ENCODE measurements around the gene DENR. TPM values are rescaled to one million over a fixed set of nuclear protein-coding genes. Genes with fewer than 3 reads are reported as not detected.

DENR gene
- total and polyA plus RNA-seq, 9 donors = 13.0 to 35.5 (median 27.7) TPM

DNA sequence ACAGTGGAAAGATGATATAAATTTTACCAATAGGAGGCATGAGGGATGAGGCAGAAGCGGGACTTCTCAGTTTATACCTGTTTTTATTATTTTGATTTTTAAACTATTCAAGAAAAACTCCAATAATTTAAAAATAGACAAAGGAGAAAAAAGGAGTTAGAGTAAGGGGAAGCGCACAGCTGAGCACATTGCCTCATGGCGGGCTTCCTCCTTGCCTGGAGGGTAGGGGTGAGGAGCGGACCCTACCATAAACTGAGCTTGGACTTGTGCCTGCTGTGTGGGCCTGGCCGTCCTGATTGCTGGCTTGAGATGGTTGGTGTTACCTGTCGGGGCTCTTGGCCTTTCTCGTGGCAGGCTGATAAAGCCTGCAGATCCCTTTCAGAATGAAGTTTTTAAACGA, 67.5 kb downstream of the DENR start:
- Histone ChIP-seq H3K36me3 (no peaks in the 10 kb centered on the region), H3K9me3 (no peaks in the 10 kb centered on the region), H3K4me1 (ENCODE audit: insufficient read depth) (no peaks in the 10 kb centered on the region), H3K27me3 (no peaks in the 10 kb centered on the region), H3K4me3 (no peak overlapping the region), H3K27ac (no peak overlapping the region)
- TF ChIP-seq EP300 (IDR thresholded peaks at IDR 0.05) (no peak), CTCF (IDR thresholded peaks at IDR 0.05) (no peak), POLR2A (IDR thresholded peaks at IDR 0.05) (no peak)
- intact Hi-C loops (cut with DNase I) = no loop called here
- DNase-seq = no peak
- 76 to 82% (median 80%) methylated on average over 8 of the region's 8 CpGs for WGBS, 3 donors

Small RNA genes within 50 kb of the gene (small RNA-seq; reads per million reads assigned to genes)
- not detected for gene AC026333.2
- not detected for gene RF00019

Other genes with a start within 250 kb of the DENR start
- 10 to 100 TPM; 54.1 to 74.6 (median 62.7) TPM for gene RSRC2, start 225.9 kb upstream of the DENR start, total RNA-seq
- gene RSRC2, start 225.9 kb upstream of the DENR start, polyA plus RNA-seq = 10 to 100 TPM; 62.0 to 90.7 TPM
- gene KNTC1, start 225.6 kb upstream of the DENR start, total RNA-seq = 10 to 100 TPM in 4 of 7 donors, 1 to 10 TPM in 3; 6.8 to 15.9 (median 11.3) TPM
- gene KNTC1, start 225.6 kb upstream of the DENR start, polyA plus RNA-seq = 1 to 10 TPM; 4.7 to 7.2 TPM
- under 1 TPM in 2 of 7 donors, not detected in 5; 0.12 to 0.28 TPM for gene HCAR2, start 49.5 kb upstream of the DENR start, total RNA-seq
- gene HCAR2, start 49.5 kb upstream of the DENR start, polyA plus RNA-seq = under 1 TPM; 0.04 to 0.25 TPM
- under 1 TPM in 2 of 7 donors, not detected in 5; 0.10 to 0.30 TPM for gene HCAR3, start 36.0 kb upstream of the DENR start, total RNA-seq
- gene HCAR3, start 36.0 kb upstream of the DENR start, polyA plus RNA-seq = under 1 TPM; 0.05 to 0.23 TPM
- 1 to 10 TPM in 1 of 7 donors, under 1 TPM in 5, not detected in 1; 0.10 to 2.6 (median 0.53) TPM for gene HCAR1, start 22.0 kb upstream of the DENR start, total RNA-seq
- 1 to 10 TPM in 1 of 2 donors, under 1 TPM in 1; 0.21 to 1.1 TPM for gene HCAR1, start 22.0 kb upstream of the DENR start, polyA plus RNA-seq
- under 1 TPM; 0.11 to 0.51 (median 0.30) TPM for gene CCDC62, start 21.7 kb downstream of the DENR start, total RNA-seq
- gene CCDC62, start 21.7 kb downstream of the DENR start, polyA plus RNA-seq = under 1 TPM; 0.07 to 0.15 TPM
- 10 to 100 TPM in 5 of 7 donors, 1 to 10 TPM in 2; 9.0 to 20.2 (median 10.4) TPM for gene HIP1R, start 82.6 kb downstream of the DENR start, total RNA-seq
- 10 to 100 TPM in 1 of 2 donors, 1 to 10 TPM in 1; 1.4 to 11.5 TPM for gene HIP1R, start 82.6 kb downstream of the DENR start, polyA plus RNA-seq
- gene VPS37B, start 143.3 kb downstream of the DENR start, total RNA-seq = 10 to 100 TPM; 11.1 to 44.3 (median 13.2) TPM
- gene VPS37B, start 143.3 kb downstream of the DENR start, polyA plus RNA-seq = 10 to 100 TPM in 1 of 2 donors, 1 to 10 TPM in 1; 9.5 to 12.1 TPM
- gene ABCB9, start 213.6 kb downstream of the DENR start, total RNA-seq = 10 to 100 TPM in 2 of 7 donors, 1 to 10 TPM in 5; 4.1 to 14.3 (median 6.9) TPM
- 1 to 10 TPM; 1.7 to 3.4 TPM for gene ABCB9, start 213.6 kb downstream of the DENR start, polyA plus RNA-seq
- 10 to 100 TPM; 10.6 to 17.6 (median 16.8) TPM for gene OGFOD2, start 222.4 kb downstream of the DENR start, total RNA-seq
- gene OGFOD2, start 222.4 kb downstream of the DENR start, polyA plus RNA-seq = 10 to 100 TPM in 1 of 2 donors, 1 to 10 TPM in 1; 1.4 to 17.1 TPM
- gene ARL6IP4, start 227.9 kb downstream of the DENR start, total RNA-seq = 100 to 1,000 TPM; 158 to 216 (median 192) TPM
- 100 to 1,000 TPM in 1 of 2 donors, 10 to 100 TPM in 1; 65.4 to 313 TPM for gene ARL6IP4, start 227.9 kb downstream of the DENR start, polyA plus RNA-seq

Data from ovary (tissue), 9 donors.